ENCODE results near the gene EDN3. TPM values are rescaled to one million over a fixed set of nuclear protein-coding genes. Genes with fewer than 3 reads are reported as not detected.

EDN3 gene
- total RNA-seq, 1 donor from 2014 or later, result not detected

GRCh38 chr20:59291740-59292383, 8.5 kb upstream of the EDN3 start:
- TF ChIP-seq CTCF (conservative IDR thresholded peaks at IDR 0.05; ENCODE audit: low read depth, low read length), result no peak
- no peak for DNase-seq (ENCODE audit: low read depth)
- H3K4me3 ChIP-seq (ENCODE audit: low read depth, low read length), result no peak overlapping the region

GRCh38 chr20:59295531-59295930, 4.9 kb upstream of the EDN3 start:
- no peak overlapping the region for H3K4me3 ChIP-seq (ENCODE audit: low read depth, low read length)
- DNase-seq (ENCODE audit: low read depth), result no peak
- no peak for TF ChIP-seq CTCF (conservative IDR thresholded peaks at IDR 0.05; ENCODE audit: low read depth, low read length)

GRCh38 chr20:59297686-59298085, 2.7 kb upstream of the EDN3 start:
- DNase-seq (ENCODE audit: low read depth), result no peak
- TF ChIP-seq CTCF (conservative IDR thresholded peaks at IDR 0.05; ENCODE audit: low read depth, low read length), result no peak
- H3K4me3 ChIP-seq (ENCODE audit: low read depth, low read length), result no peak overlapping the region

- TF ChIP-seq CTCF (conservative IDR thresholded peaks at IDR 0.05; ENCODE audit: low read depth, low read length), result no peak
- no peak for DNase-seq (ENCODE audit: low read depth)
- H3K4me3 ChIP-seq (ENCODE audit: low read depth, low read length), result no peak overlapping the region
Measured at GRCh38 chr20:59299945-59300332, 472 bp upstream of the EDN3 start.

GRCh38 chr20:59301343-59302007, 1.1 kb downstream of the EDN3 start:
- no peak for TF ChIP-seq CTCF (conservative IDR thresholded peaks at IDR 0.05; ENCODE audit: low read depth, low read length)
- no peak for DNase-seq (ENCODE audit: low read depth)
- no peak overlapping the region for H3K4me3 ChIP-seq (ENCODE audit: low read depth, low read length)

- no peak for DNase-seq (ENCODE audit: low read depth)
- no peak overlapping the region for H3K4me3 ChIP-seq (ENCODE audit: low read depth, low read length)
- TF ChIP-seq CTCF (conservative IDR thresholded peaks at IDR 0.05; ENCODE audit: low read depth, low read length), result no peak
Measured at GRCh38 chr20:59305908-59306655, 5.7 kb downstream of the EDN3 start.
